Stimulated activated CD8-positive, alpha-beta memory T cell treated with anti-CD3 and anti-CD28 coated beads, Interleukin-4, amount 100 ng/mL, for 48 hours (primary cell): ENCODE data around the gene ADGRG1.

Experiments used
- DNase-seq: peaks from one replicate; pipeline ENCODE4 v3.0.0-alpha.2; 2020

Gene ADGRG1

DNA sequence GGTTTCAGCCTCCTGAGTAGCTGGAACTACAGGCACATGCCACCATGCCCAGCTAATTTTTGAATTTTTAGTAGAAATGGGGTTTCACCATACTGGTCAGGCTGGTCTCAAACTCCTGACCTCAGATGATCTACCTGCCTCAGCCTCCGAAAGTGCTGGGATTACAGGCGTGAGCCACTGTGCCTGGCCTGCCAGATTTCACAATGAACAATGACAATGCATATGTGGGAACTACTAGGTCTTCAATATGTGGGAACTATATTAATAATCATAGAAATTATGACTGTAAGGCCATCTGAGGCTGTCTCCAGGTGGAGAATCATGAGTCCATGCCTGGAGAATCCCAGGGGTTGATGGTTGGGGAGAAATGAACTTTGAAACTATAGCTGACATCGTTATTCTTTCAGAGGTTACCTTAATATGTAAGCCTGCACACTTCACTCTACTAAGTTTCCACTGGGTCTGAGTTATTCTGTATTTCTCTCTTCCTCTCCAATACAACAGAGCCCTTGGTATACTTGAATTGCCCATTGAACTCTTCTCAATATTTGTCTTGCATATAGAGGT lies 59.0 kb downstream of the ADGRG1 start:
- DNase-seq: no peak

DNA sequence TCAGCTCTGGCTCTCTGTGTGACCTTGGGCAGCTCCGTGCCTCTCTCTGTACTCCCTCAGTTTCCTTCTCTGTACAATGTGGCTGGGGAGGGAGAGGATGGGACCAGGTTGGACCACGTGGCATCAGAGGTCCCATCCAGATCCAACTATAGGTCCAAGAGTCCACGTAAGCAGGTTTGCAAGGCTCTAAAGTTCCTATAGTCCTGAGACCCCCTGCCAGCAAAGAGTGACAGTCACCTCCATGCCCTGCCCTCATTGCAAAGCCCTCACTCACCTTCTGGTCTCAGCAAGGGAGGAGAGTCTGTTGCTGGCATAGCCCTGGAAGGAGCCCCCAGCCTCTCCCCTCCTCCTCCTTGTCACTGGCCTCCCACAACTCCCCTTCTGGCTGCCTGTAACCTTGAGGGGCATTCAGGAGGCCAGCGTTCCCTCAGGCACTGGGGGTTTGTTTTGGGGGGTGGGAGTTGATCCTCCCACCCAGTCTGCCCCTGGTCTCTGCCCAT lies 60.1 kb downstream of the ADGRG1 start:
- DNase-seq: no peak

DNA sequence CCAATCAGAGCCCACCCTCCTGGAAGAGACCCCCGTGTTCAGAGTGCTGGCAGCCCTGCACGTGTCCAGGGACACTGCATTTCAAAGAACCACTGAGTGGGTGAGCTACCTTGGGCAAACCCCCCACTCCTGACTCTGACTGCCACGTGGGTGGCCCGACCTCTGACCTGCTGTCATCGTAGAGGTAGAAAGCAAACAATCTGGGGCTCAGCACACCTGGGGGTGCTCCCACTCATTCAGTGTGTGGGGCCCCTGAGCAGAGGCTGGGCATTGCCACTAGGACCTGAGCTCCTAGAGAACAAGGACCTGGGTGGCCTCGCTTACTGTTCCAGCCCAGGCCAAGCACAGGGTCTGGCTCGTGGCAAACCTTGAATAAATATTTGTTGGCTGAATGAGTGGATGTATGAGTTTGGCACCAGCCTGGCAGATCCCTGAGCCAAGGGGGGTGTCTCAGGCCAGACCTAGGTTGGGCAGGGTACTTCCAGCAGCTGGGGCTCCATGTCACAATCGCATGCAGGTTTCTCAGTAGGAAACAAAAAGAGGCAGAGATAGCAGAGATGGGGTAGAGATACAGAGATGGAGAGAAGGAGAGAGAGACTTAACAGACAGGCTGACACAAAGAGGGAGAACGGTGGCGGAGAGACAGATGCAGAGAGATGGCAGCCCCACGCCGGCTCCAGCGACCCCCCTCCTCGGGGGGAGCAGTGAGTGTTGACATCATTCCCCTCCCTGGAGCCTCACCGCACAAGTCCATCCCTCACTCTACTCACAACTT lies 60.7 kb downstream of the ADGRG1 start:
- DNase-seq: no peak

- peak; percentile 51 for DNase-seq
Observed at GRCh38 chr16:57689762-57690558, 61.5 kb downstream of the ADGRG1 start.

GRCh38 chr16:57690782-57691471 lies 62.5 kb downstream of the ADGRG1 start:
- no peak for DNase-seq

DNA sequence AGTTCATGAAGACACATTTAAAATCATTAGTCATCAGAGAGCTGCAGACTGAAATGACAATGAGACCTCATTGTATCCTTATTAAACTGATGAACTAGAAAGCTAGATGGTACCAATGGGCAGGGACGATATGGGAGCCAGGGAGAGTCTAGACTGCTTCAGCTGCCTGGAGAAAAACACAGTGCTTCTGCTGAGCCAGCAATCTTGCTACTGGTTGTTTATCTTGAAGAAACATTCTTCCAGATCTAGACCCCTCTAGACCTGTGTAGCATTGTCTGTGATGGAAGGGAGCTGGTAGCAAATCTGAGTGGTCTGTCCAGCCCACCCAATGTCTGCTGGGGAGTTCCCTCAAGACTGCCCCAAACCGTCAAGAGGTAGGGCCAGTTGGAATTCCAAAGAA lies 64.2 kb downstream of the ADGRG1 start:
- DNase-seq: no peak

DNA sequence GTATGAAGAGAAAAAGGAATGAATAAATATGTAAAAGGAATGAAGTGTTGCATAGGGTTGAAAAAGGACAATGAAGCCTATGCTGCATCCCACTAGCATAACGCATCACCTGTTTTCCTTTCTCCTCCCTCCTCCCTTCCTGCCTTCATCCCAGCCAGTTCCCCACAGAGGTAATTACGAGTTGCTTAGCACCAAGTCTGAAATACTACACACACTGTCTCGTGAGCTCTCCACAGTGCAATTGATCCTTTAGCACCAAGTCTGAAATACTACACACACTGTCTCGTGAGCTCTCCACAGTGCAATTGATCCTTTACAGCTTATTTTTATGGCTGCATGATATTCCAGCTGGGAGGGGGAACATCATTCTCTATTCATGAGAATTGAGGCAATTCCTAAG lies 65.1 kb downstream of the ADGRG1 start:
- DNase-seq: no peak

DNA sequence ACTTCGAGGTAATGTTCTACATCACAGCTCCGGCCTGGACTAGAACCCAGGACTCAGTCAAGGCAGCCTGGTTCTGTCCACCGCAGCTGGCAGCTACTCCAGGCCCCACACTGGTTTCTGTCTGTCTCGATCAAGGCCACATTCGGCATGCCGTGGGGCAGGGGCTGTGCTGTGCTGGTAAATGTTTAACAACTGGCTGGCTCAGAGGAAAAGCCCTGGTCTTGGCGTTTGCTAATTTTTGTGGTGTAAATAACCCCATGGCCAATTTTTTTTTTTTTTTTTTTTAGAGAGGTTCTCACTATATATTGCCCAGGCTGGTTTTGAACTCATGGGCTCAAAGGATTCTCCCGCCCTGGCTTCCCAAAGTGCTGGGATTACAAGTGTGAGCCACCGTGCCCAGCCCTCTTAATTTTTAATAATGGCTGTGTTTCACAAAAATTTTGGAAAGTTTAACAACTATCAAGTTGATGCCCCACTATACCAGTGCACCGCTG lies 65.8 kb downstream of the ADGRG1 start:
- no peak for DNase-seq

GRCh38 chr16:57694725-57695679 lies 66.6 kb downstream of the ADGRG1 start, which contains the start of gene DRC7:
TSS of gene DRC7 (plus strand) at chr16:57694806. CDS start at chr16:57697950, 3,144 bp downstream.
- peak; percentile 42 for DNase-seq

DNA sequence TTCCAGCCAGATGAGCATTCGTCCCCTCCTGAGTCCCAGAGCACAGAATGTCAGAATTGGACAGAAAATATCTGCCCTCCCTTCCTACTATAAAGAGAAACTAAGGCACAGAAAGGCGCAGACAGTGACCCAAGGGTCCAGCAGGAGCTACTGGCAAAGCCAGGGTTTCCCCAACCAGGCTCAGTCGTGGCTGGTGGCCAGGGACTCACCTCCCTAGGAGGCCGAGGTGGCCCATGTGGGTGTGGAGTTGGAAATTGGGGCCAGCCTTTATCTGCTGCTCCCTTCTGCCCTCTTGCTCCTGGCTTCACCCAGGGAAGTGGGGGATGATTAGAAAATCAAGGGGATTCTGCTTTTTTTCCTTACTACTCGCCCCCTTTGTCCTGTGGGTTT lies 67.2 kb downstream of the ADGRG1 start:
- no peak for DNase-seq

- no peak for DNase-seq
Observed at GRCh38 chr16:57696240-57696639, 67.8 kb downstream of the ADGRG1 start.

- DNase-seq: no peak
Observed at GRCh38 chr16:57697896-57698537, 69.6 kb downstream of the ADGRG1 start.

DNA sequence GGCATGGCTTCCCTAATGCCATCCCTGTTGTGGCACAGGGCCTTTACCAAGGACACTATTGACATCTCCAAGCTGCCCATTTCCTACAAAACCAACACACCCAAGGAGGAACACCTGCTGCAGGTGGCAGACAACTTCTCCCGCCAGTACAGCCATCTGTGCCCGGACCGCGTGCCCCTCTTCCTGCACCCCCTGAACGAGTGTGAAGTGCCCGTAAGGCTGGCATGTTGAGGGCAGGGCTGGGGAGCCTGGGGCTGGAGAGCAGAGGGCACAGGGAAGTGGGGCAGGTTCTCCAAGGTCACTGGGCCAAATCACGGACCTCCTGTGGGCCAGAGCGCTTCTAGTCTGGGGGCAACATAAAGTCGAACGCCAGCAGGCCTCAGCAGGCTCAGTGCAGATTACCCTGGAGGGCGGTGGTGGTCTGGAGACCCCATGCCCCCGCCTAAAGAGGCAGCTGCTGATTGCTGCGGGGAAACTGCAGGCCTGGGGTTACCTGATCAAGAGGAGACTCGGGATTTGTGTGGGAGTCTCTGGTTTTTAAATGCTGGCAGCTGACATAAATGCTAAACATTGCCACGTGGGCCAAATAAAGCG lies 70.5 kb downstream of the ADGRG1 start:
- DNase-seq: no peak

GRCh38 chr16:57699481-57699880 lies 71.1 kb downstream of the ADGRG1 start:
- no peak for DNase-seq

GRCh38 chr16:57699899-57700298 lies 71.5 kb downstream of the ADGRG1 start:
- DNase-seq: no peak

GRCh38 chr16:57700781-57701551 lies 72.5 kb downstream of the ADGRG1 start:
- DNase-seq: no peak

DNA sequence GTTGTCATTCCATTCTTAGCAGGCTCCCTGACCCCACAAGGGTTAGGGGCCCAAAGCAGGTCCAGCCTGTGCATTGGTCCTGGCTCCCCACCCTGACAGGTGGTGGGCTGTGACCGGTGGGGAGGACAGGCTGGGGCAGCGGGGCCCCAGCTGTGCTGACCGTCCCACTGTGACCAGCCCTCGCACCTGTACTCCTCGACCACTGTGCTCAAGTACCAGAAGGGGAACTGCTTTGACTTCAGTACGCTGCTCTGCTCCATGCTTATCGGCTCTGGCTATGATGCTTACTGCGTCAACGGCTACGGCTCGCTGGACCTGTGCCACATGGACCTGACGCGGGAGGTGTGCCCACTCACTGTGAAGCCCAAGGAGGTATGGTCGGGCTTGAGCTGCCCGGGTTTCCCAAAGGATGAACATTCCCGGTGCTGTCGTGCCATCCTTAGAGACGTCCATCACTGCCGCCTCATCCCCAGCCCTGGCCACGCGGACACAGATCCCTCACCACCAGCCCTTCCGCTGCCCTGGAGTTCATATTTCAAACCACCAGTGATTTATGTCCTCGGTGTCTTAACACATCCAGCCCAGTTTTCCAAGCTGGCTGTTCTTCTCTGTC lies 73.4 kb downstream of the ADGRG1 start:
- no peak for DNase-seq

- DNase-seq: no peak
Observed at GRCh38 chr16:57703416-57704010, 75.1 kb downstream of the ADGRG1 start.
